Sigmoid colon (tissue), 7 donors: ENCODE data around the gene SMG9. TPM values are rescaled to one million over a fixed set of nuclear protein-coding genes. Genes with fewer than 3 reads are reported as not detected.
A peak's percentile ranks its signal among the peaks of the same experiment; 100 is the strongest.
"Not testable (repeated sequence)": the region's sequence is repeated elsewhere in the genome, so short reads cannot be mapped to it uniquely, and the experiment has no call there.

ENCODE experiments used
- DNase-seq: peaks from one replicate; pipeline ENCODE4 v3.0.0-alpha.2; 2019
- H3K27ac ChIP-seq, 4 donors: fragments of 200-600 bp; sonication (generic); one replicate each; pipeline ENCODE4 v1.5.1; 2016 to 2019; ENCODE audit warnings: mild to moderate bottlenecking in 1 of 4
- H3K27me3 ChIP-seq, 3 donors: fragments of 200-600 bp; sonication (generic); one replicate each; pipeline ENCODE4 v1.5.1; 2019; ENCODE audit warnings: mild to moderate bottlenecking in 1 of 3
- H3K36me3 ChIP-seq, 4 donors: fragments of 200-600 bp; sonication (generic); one replicate each; pipeline ENCODE4 v1.5.1; 2016 to 2019
- H3K4me1 ChIP-seq, 4 donors: fragments of 200-600 bp; sonication (generic); one replicate each; pipeline ENCODE4 v1.5.1; 2017 to 2019
- H3K4me3 ChIP-seq, 4 donors: fragments of 200-600 bp; sonication (generic); one replicate each; pipeline ENCODE4 v1.5.1; 2017 to 2019; ENCODE audit warnings: mild to moderate bottlenecking in 2 of 4, moderate library complexity in 1 of 4
- H3K9me3 ChIP-seq, 4 donors: fragments of 200-600 bp in 3 of 4; sonication (generic) in 3 of 4; one replicate each; pipeline versions ENCODE4 v1.5.1 to v1.6.1; 2013 to 2019
- EP300 ChIP-seq, 4 donors: sonication (generic); formaldehyde crosslinking; IDR thresholded peaks; one replicate each; pipeline ENCODE4 v1.6.1; 2017; ENCODE audit warnings: antibody characterized with exemption in 4 of 4
- POLR2A ChIP-seq, 2 donors: fragments of 450-650 bp; IDR thresholded peaks; one replicate each; pipeline ENCODE4 v1.6.1; 2016; ENCODE audit warnings: antibody characterized with exemption in 2 of 2, mild to moderate bottlenecking in 2 of 2, moderate library complexity in 2 of 2
- POLR2AphosphoS5 ChIP-seq, 4 donors: sonication (generic); formaldehyde crosslinking; IDR thresholded peaks; one replicate each; pipeline ENCODE4 v1.6.1; 2017; ENCODE audit warnings: antibody characterized with exemption in 4 of 4
- WGBS, 2 donors: extraction: QIAGEN DNeasy Blood & Tissue Kit; methylation state at CpG; one replicate each; pipeline ENCODE4 v1.1.7; 2013; 5-methylcytosine and 5-hydroxymethylcytosine counted together
- intact Hi-C: fragments of 100-400 bp; cut with DNase I; formaldehyde crosslinking; loops from one replicate; pipeline ENCODE4 v1.15.1; 2023
- polyA plus RNA-seq, 3 donors: library from polyadenylated mRNA; stranded (reverse); fragments of 200-250 nt; gene quantifications; one replicate each; pipeline ENCODE4 v1.2.3, GENCODE V29; 2013
- total RNA-seq, 4 donors: library from RNA; depleted of rRNA; stranded (reverse); fragments of >200 nt; gene quantifications; one replicate each; pipeline ENCODE4 v1.1.0, GENCODE V29; 2016
- TF ChIP-seq, protein P1 (sequence below), 4 experiments: fragments of 450-650 bp in 3 of 4; fragments of 200-600 bp in 1 of 4; IDR thresholded peaks; one replicate each; pipeline ENCODE4 v1.5.1; 2016 to 2019; ENCODE audit warnings: antibody characterized with exemption in 4 of 4, mild to moderate bottlenecking in 3 of 4, moderate library complexity in 2 of 4
- donor health status: healthy with polysubstance abuse.
- donor health status: Bipolar disorder and iron deficiency.
- donor health status: healthy.

The SMG9 gene
- total and polyA plus RNA-seq, 7 donors: 5.6 to 36.5 (median 12.5) TPM

DNA sequence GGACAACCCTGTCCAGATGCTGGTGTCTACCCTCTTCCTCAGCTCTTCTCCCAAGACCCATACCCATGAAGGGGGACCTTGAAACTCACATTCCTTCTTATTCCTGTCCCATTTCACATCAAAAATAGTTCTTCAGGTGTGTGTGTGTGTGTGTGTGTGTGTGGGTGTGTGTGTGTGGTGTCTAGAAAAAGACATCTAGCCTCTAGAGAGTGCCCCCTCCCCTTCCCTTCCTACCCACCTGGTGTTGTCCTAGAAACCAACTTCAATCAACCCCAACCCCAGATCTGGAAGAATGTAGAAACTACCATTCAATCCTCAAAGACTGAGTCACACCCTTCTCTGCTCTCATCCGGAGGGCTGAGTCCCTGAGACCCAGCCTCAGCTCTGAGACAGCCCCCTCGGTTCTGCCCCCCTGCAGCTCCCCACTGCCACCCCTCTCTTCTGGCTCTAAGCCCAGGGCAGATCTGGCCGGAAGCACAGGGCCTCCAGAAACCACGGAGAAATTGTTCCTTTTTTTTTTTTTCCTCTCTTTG is 22.5 kb upstream of the SMG9 start:
- no peak for DNase-seq
- WGBS, 2 donors: 3% methylated on average over 4 of the region's 4 CpGs
- no peak overlapping the region for H3K4me3 ChIP-seq
- peaks cover 8 to 54% (median 39%) of the 10 kb centered on the region in 3 donors for H3K27me3 ChIP-seq
- no peaks in the 10 kb centered on the region for H3K9me3 ChIP-seq
- intact Hi-C loops: no loop called here
- H3K36me3 ChIP-seq: no peaks in the 10 kb centered on the region
- TF ChIP-seq EP300 (IDR thresholded peaks at IDR 0.05): no peak
- TF ChIP-seq, protein P1, sequence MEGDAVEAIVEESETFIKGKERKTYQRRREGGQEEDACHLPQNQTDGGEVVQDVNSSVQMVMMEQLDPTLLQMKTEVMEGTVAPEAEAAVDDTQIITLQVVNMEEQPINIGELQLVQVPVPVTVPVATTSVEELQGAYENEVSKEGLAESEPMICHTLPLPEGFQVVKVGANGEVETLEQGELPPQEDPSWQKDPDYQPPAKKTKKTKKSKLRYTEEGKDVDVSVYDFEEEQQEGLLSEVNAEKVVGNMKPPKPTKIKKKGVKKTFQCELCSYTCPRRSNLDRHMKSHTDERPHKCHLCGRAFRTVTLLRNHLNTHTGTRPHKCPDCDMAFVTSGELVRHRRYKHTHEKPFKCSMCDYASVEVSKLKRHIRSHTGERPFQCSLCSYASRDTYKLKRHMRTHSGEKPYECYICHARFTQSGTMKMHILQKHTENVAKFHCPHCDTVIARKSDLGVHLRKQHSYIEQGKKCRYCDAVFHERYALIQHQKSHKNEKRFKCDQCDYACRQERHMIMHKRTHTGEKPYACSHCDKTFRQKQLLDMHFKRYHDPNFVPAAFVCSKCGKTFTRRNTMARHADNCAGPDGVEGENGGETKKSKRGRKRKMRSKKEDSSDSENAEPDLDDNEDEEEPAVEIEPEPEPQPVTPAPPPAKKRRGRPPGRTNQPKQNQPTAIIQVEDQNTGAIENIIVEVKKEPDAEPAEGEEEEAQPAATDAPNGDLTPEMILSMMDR (IDR thresholded peaks at IDR 0.05): no peak
- no peak for TF ChIP-seq POLR2AphosphoS5 (IDR thresholded peaks at IDR 0.05)
- no peak for TF ChIP-seq POLR2A (IDR thresholded peaks at IDR 0.05)
- peaks cover 0 to 16% (median 13%) of the 10 kb centered on the region in 4 donors for H3K4me1 ChIP-seq
- H3K27ac ChIP-seq: peak overlapping the region in 2 of 4 donors; percentile 25 to 42

DNA sequence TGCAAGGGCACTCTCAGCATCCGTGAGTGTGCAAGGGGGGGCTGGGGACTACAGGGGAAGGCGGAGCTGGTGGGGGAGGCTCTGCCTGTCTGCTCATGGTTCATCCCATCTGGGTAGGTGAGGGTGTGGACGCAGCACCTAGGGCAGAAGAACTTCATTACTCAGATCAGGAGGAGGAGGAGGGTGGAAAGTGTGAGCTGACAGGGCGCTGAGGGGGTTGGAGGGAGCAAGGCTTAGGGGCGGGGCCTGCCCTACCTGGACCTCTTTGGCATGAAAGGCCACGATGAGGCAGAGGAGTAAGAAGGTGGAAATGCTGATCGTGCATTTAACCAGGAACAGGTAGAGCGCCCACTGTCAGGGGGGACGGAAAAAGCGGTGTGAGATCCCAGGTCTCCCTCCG is 21.5 kb upstream of the SMG9 start:
- H3K27me3 ChIP-seq: peaks cover 8 to 46% (median 39%) of the 10 kb centered on the region in 3 donors
- no peak for TF ChIP-seq POLR2A (IDR thresholded peaks at IDR 0.05)
- TF ChIP-seq, protein P1 (IDR thresholded peaks at IDR 0.05): no peak
- no peak for TF ChIP-seq POLR2AphosphoS5 (IDR thresholded peaks at IDR 0.05)
- TF ChIP-seq EP300 (IDR thresholded peaks at IDR 0.05): no peak

DNA sequence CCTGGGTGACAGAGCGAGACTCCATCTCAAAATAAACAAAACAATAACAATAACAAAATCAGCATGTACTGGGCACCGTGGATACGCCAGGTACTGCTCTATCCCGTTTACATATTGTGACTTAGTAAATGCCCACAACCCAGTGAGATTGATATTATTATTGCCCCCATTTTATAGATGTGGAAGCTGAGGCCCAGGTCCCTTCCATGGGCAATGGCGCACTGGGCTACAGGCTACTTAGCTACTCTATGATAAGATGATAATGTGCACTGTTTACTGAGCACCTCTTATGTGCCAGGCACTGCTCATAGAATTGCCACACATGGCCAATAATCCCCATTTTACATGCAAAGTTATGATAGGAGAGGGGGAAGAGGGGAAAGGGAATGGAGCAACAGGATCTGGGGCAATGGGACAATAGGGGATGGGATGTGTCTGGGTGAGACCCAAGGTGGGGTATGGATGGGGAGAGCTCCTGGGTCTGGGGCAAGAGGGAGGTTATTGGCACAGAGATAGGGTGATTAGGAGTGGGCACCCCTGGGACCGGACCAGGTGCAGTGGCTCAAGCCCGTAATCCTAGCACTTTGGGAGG is 20.6 kb upstream of the SMG9 start:
- no peaks in the 10 kb centered on the region for H3K36me3 ChIP-seq
- H3K4me1 ChIP-seq: peaks cover 0 to 16% (median 13%) of the 10 kb centered on the region in 4 donors
- peaks cover 6 to 38% (median 31%) of the 10 kb centered on the region in 3 donors for H3K27me3 ChIP-seq
- intact Hi-C loops: no loop called here
- peak overlapping the region in 1 of 4 donors; percentile 4 for H3K27ac ChIP-seq
- DNase-seq: no peak
- TF ChIP-seq POLR2A (IDR thresholded peaks at IDR 0.05) (no peak), EP300 (IDR thresholded peaks at IDR 0.05) (no peak), POLR2AphosphoS5 (IDR thresholded peaks at IDR 0.05) (no peak)
- TF ChIP-seq, protein P1 (IDR thresholded peaks at IDR 0.05): no peak
- 75 to 90% methylated on average over 7 of the region's 7 CpGs for WGBS, 2 donors
- no peaks in the 10 kb centered on the region for H3K9me3 ChIP-seq
- H3K4me3 ChIP-seq: no peak overlapping the region

More for the DNA sequence above, 21.5 kb upstream of the SMG9 start:
- Histone ChIP-seq H3K27ac (no peak overlapping the region), H3K36me3 (no peaks in the 10 kb centered on the region), H3K4me1 (peaks cover 0 to 16% (median 13%) of the 10 kb centered on the region in 4 donors), H3K9me3 (no peaks in the 10 kb centered on the region), H3K4me3 (no peak overlapping the region)
- no peak for DNase-seq
- intact Hi-C loops: no loop called here
- 55 to 59% methylated on average over 11 of the region's 11 CpGs for WGBS, 2 donors

DNA sequence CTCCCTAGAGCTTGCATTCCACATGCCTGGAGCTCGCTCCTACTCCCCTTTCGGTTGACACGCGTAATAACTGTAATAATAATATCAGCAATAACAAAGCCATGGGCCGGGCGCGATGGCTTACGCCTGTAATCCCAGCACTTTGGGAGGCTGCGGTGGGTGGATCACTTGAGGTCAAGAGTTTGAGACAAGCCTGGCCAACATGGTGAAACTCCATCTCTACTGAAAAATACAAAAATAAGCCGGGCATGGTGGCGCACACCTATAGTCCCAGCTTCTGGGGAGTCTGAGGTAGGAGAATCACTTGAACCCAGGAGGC is 20.1 kb upstream of the SMG9 start:
- H3K4me1 ChIP-seq: peaks cover 0 to 16% (median 13%) of the 10 kb centered on the region in 4 donors
- intact Hi-C loops: loop anchor here (1.0 kb wide), 1 partner anchor 30 kb away; no protein-coding TSS in a partner anchor

DNA sequence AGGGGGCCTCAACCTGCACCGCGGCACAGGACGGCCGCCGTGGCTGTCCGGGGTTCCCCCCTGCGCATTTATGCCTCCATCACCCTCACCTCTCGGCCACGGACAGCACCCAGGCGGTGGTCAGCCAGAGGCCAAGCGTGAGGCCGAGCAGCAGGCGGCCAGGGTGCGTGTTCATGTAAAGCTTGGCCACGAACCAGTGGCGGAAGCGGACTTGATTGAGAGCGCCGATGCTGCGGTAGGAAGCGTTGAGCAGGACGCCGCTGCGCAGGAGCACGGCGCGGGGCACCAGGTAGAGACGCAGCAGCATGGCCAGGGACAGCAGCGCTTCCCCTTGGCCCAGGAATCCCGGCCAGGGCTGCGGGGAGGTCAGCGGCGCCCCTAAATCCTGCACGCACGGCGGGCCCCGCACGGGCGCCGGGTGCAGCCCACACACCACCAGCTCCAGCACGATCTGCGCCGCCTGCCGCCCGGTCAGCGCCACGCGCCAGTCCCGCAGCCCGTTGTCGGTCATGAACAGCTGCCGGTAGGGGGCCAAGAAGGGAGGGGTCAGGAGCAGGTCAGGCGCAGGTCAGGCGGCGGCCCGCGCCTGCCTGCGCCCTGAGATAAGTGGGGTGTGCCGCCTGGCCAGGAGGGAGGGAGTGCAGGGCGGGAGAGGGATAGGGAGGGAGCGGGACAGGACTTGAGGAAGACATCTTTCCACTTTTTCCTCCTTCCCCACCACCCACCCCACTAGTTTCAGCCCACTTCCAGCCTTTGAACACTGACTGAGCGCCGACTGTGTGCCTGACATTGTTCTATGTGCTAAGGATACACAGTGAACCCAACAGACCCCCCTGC is 19.6 kb upstream of the SMG9 start:
- Histone ChIP-seq H3K27me3 (peaks cover 6 to 38% (median 31%) of the 10 kb centered on the region in 3 donors), H3K4me1 (peaks cover 0 to 16% (median 13%) of the 10 kb centered on the region in 4 donors), H3K36me3 (no peaks in the 10 kb centered on the region), H3K9me3 (no peaks in the 10 kb centered on the region), H3K27ac (peak overlapping the region in 2 of 4 donors; percentile 29 to 32), H3K4me3 (peak overlapping the region in 3 of 4 donors; percentile 2 to 38 (median 35))
- no peak for DNase-seq
- 43 to 59% methylated on average over 63 of the region's 63 CpGs for WGBS, 2 donors
- TF ChIP-seq POLR2AphosphoS5 (IDR thresholded peaks at IDR 0.05) (peak in 1 of 4 donors; percentile 8), EP300 (IDR thresholded peaks at IDR 0.05) (no peak), POLR2A (IDR thresholded peaks at IDR 0.05) (no peak)
- TF ChIP-seq, protein P1 (IDR thresholded peaks at IDR 0.05): peak in 3 of 4 experiments; percentile 35 to 62 (median 57)
- intact Hi-C loops: loop anchor here (1.0 kb wide), 1 partner anchor 29 kb away; no protein-coding TSS in a partner anchor

More for the DNA sequence above, 20.1 kb upstream of the SMG9 start:
- H3K36me3 ChIP-seq, H3K9me3 ChIP-seq, DNase-seq: not testable (repeated sequence)
- H3K27me3 ChIP-seq: peaks cover 6 to 38% (median 31%) of the 10 kb centered on the region in 3 donors
- 35 to 72% methylated on average over 11 of the region's 11 CpGs for WGBS, 2 donors
- H3K27ac ChIP-seq: peak overlapping the region in 1 of 4 donors; percentile 4
- H3K4me3 ChIP-seq: peak overlapping the region in 2 of 4 donors; percentile 2 to 35
